OCI-LY7 (cell line): ENCODE data around the gene SLC25A29. TPM values are rescaled to one million over a fixed set of nuclear protein-coding genes. Genes with fewer than 3 reads are reported as not detected.
A peak's percentile ranks its signal among the peaks of the same experiment; 100 is the strongest.

ENCODE experiments used
- BruUV-seq: library from RNA; stranded (reverse); fragments of 400-500 nt; replicated peaks from 2 replicates; lab custom pipeline; 2021; lab: Mats Ljungman, UMichigan
- CTCF ChIA-PET: fragments of 300-600 bp; sonication (Branson Sonifier 250); formaldehyde crosslinking; loops from one replicate; lab custom pipeline; 2022; ENCODE audit warnings: antibody characterized with exemption; ENCODE audit not compliant: unreplicated experiment; lab: Charles Lee
- POLR2A ChIA-PET: fragments of 300-600 bp; sonication (Branson Sonifier 250); formaldehyde crosslinking; loops from one replicate; lab custom pipeline; 2022; ENCODE audit warnings: antibody characterized with exemption; lab: Charles Lee
- DNase-seq: peaks from one replicate; pipeline ENCODE4 v3.0.0-alpha.2; 2015; ENCODE audit warnings: low spot score
- H2AFZ ChIP-seq: fragments of 200-600 bp; sonication (generic), shearing (Covaris generic); 2 replicates; pipeline ENCODE4 v1.6.1; 2014; ENCODE audit warnings: mild to moderate bottlenecking, antibody characterized with exemption, low read length, moderate library complexity
- H3K27ac ChIP-seq: fragments of 200-600 bp; sonication (generic); 2 replicates; pipeline ENCODE4 v1.5.1; 2014; ENCODE audit warnings: mixed run types, low read depth, mild to moderate bottlenecking, moderate library complexity, low read length, inconsistent platforms; ENCODE audit not compliant: poor library complexity, severe bottlenecking
- H3K36me3 ChIP-seq: fragments of 200-600 bp; sonication (generic); 2 replicates; pipeline ENCODE4 v1.6.1; 2014; ENCODE audit warnings: mild to moderate bottlenecking, antibody characterized with exemption, low read length, moderate library complexity, mixed read lengths; ENCODE audit not compliant: insufficient read depth
- H3K4me1 ChIP-seq: fragments of 200-600 bp; sonication (generic); 2 replicates; pipeline ENCODE4 v1.5.1; 2014; ENCODE audit warnings: mild to moderate bottlenecking, low read length; ENCODE audit not compliant: insufficient read depth, poor library complexity, severe bottlenecking
- H3K4me2 ChIP-seq: fragments of 200-600 bp; sonication (generic); 2 replicates; pipeline ENCODE4 v1.6.1; 2014; ENCODE audit warnings: mild to moderate bottlenecking, low read length
- H3K4me3 ChIP-seq: fragments of 200-600 bp; sonication (generic); 2 replicates; pipeline ENCODE4 v1.5.1; 2014; ENCODE audit warnings: mild to moderate bottlenecking, low read depth, low read length; ENCODE audit not compliant: poor library complexity, severe bottlenecking
- H3K79me2 ChIP-seq: fragments of 200-600 bp; sonication (generic); 2 replicates; pipeline ENCODE4 v1.6.1; 2016; ENCODE audit warnings: low read depth, mild to moderate bottlenecking, low read length, moderate library complexity, mixed read lengths; ENCODE audit not compliant: insufficient read depth
- H3K9me2 ChIP-seq: fragments of 200-600 bp; sonication (generic); 2 replicates; pipeline ENCODE4 v1.6.1; 2016; ENCODE audit warnings: mild to moderate bottlenecking, low read length, mixed read lengths; ENCODE audit not compliant: insufficient read depth
- H3K9me3 ChIP-seq: fragments of 200-600 bp; sonication (generic); 2 replicates; pipeline ENCODE4 v1.6.1; 2014; ENCODE audit warnings: mild to moderate bottlenecking, mixed run types, low read length, mixed read lengths
- H4K20me1 ChIP-seq: fragments of 200-600 bp; sonication (generic); 2 replicates; pipeline ENCODE4 v1.6.1; 2014; ENCODE audit warnings: mild to moderate bottlenecking, antibody characterized with exemption, low read length, moderate library complexity, mixed read lengths; ENCODE audit not compliant: insufficient read depth
- CTCF ChIP-seq: fragments of 200-600 bp; sonication (generic); conservative IDR thresholded peaks from 2 replicates; pipeline ENCODE4 v1.5.1; 2014; ENCODE audit warnings: mild to moderate bottlenecking, antibody characterized with exemption, low read length, moderate library complexity, mixed read lengths
- EZH2phosphoT487 ChIP-seq: fragments of 200-600 bp; sonication (generic); IDR thresholded peaks from 2 replicates; pipeline ENCODE4 v1.6.1; 2018; ENCODE audit warnings: low read depth, borderline replicate concordance, mild to moderate bottlenecking, mixed run types, antibody characterized with exemption, low read length, moderate library complexity, mixed read lengths
- intact Hi-C: fragments of 100-400 bp; cut with micrococcal nuclease; formaldehyde crosslinking; loops from one replicate; pipeline ENCODE4 v1.10.0; 2022; ENCODE audit not compliant: unreplicated experiment
- total RNA-seq, 2 experiments: library from RNA; depleted of rRNA in 1 of 2; stranded (reverse); fragments of >200 nt in 1 of 2; shearing (Covaris generic) in 1 of 2; gene quantifications; 2 replicates each; pipeline ENCODE4 v1.2.3, GENCODE V29; 2014 to 2022

Gene SLC25A29
- total RNA-seq, 2 experiments from 2014 or later, result 14.6 to 34.8 TPM

- no peak for TF ChIP-seq EZH2phosphoT487
- TF ChIP-seq CTCF, result no peak
- DNase-seq, result no peak
- Histone ChIP-seq H2AFZ (no peak overlapping the region), H4K20me1 (no peaks in the 10 kb centered on the region), H3K4me3 (no peak overlapping the region), H3K4me1 (peaks cover 6% of the 10 kb centered on the region), H3K9me2 (no peaks in the 10 kb centered on the region), H3K9me3 (no peaks in the 10 kb centered on the region), H3K27ac (no peak overlapping the region), H3K79me2 (no peaks in the 10 kb centered on the region), H3K4me2 (no peak overlapping the region), H3K36me3 (peaks cover 12% of the 10 kb centered on the region; the same call in 1 of the 2 replicates)
- CTCF ChIA-PET, result interaction anchor here (0.6 kb wide), 1 partner anchor 85 kb away, joined by 3 read pairs; no protein-coding TSS in a partner anchor
- BruUV-seq, result no TSS peak
- POLR2A ChIA-PET, result no interaction called here
- intact Hi-C loops, result no loop called here
Observed at GRCh38 chr14:100334904-100335303, 28.7 kb upstream of the SLC25A29 start.

- Histone ChIP-seq H3K9me3 (no peaks in the 10 kb centered on the region), H3K4me3 (no peak overlapping the region), H4K20me1 (no peaks in the 10 kb centered on the region), H3K9me2 (no peaks in the 10 kb centered on the region), H3K36me3 (peaks cover 8% of the 10 kb centered on the region; the same call in 1 of the 2 replicates), H3K4me1 (peaks cover 6% of the 10 kb centered on the region), H2AFZ (no peak overlapping the region), H3K4me2 (no peak overlapping the region), H3K27ac (no peak overlapping the region), H3K79me2 (no peaks in the 10 kb centered on the region)
- no peak for TF ChIP-seq CTCF
- no peak for TF ChIP-seq EZH2phosphoT487
- intact Hi-C loops, result no loop called here
- TSS peak; percentile 93 for BruUV-seq
- ChIA-PET POLR2A (no interaction called here), CTCF (no interaction called here)
- DNase-seq, result no peak
Observed at GRCh38 chr14:100333827-100334226, 27.6 kb upstream of the SLC25A29 start.

GRCh38 chr14:100333311-100333710 lies 27.1 kb upstream of the SLC25A29 start:
- ChIA-PET POLR2A (no interaction called here), CTCF (no interaction called here)
- H4K20me1 ChIP-seq, result no peaks in the 10 kb centered on the region
- no peaks in the 10 kb centered on the region for H3K9me2 ChIP-seq
- H3K27ac ChIP-seq, result no peak overlapping the region
- H3K4me3 ChIP-seq, result no peak overlapping the region
- H3K79me2 ChIP-seq, result no peaks in the 10 kb centered on the region
- no TSS peak for BruUV-seq
- H3K36me3 ChIP-seq, result peaks cover 8% of the 10 kb centered on the region; the same call in 1 of the 2 replicates
- H2AFZ ChIP-seq, result no peak overlapping the region
- no peak for DNase-seq
- H3K9me3 ChIP-seq, result no peaks in the 10 kb centered on the region
- no peak overlapping the region for H3K4me2 ChIP-seq
- TF ChIP-seq CTCF (no peak), EZH2phosphoT487 (no peak)
- intact Hi-C loops, result no loop called here
- H3K4me1 ChIP-seq, result peaks cover 6% of the 10 kb centered on the region
